K562 (cell line): ENCODE results near the gene CHRM4.

Experiments used
- CREB5 ChIP-seq: fragments of 250-450 bp; sonication (Bioruptor Pico); IDR thresholded peaks from 2 replicates; pipeline ENCODE4 v1.5.0; 2020; ENCODE audit warnings: mild to moderate bottlenecking
- CREM ChIP-seq: IDR thresholded peaks from 2 replicates; pipeline ENCODE4 v1.6.1; 2014; ENCODE audit warnings: antibody characterized with exemption, low read depth
- CTCF ChIP-seq, 3 experiments: IDR thresholded peaks in 2 of 3; conservative IDR thresholded peaks in 1 of 3; 2 replicates each; pipeline ENCODE4 v1.5.1; 2011 to 2012; ENCODE audit warnings: low read length in 3 of 3, mild to moderate bottlenecking in 3 of 3, control low read depth in 2 of 3, improper control_type of control experiment in 1 of 3, inconsistent platforms in 1 of 3, low read depth in 1 of 3, mixed read lengths in 1 of 3, moderate library complexity in 1 of 3; ENCODE audit not compliant: insufficient read depth in 2 of 3
- ELK1 ChIP-seq: sonication (generic); formaldehyde crosslinking; IDR thresholded peaks from 2 replicates; pipeline ENCODE4 v1.8.1; 2022; ENCODE audit warnings: missing genetic modification reagents
- EP300 ChIP-seq: IDR thresholded peaks from 2 replicates; pipeline ENCODE4 v1.6.1; 2012; ENCODE audit warnings: low read length, improper control_type of control experiment
- KDM5B ChIP-seq: fragments of 200-600 bp; sonication (generic); IDR thresholded peaks from 2 replicates; pipeline ENCODE4 v1.6.1; 2012; ENCODE audit warnings: low read depth, mild to moderate bottlenecking, moderate library complexity, low read length, control low read depth, inconsistent platforms; ENCODE audit not compliant: insufficient replicate concordance
- MAX ChIP-seq: sonication (generic); formaldehyde crosslinking; IDR thresholded peaks from 2 replicates; pipeline ENCODE4 v1.9.0; 2022; ENCODE audit warnings: mild to moderate bottlenecking, missing genetic modification reagents
- SIN3B ChIP-seq: fragments of 450-650 bp; IDR thresholded peaks from 2 replicates; pipeline ENCODE4 v1.6.1; 2017; ENCODE audit warnings: low read depth, mild to moderate bottlenecking, moderate library complexity
- SMAD4 ChIP-seq: fragments of 250-450 bp; sonication (Bioruptor Pico); conservative IDR thresholded peaks from 2 replicates; pipeline ENCODE4 v1.8.0; 2021; ENCODE audit warnings: inconsistent platforms, mild to moderate bottlenecking, moderate library complexity
- SMARCC2 ChIP-seq: fragments of 450-650 bp; IDR thresholded peaks from 2 replicates; pipeline ENCODE4 v1.6.1; 2017; ENCODE audit warnings: antibody characterized with exemption, moderate library complexity, mild to moderate bottlenecking, low read depth
- SNIP1 ChIP-seq: fragments of 450-650 bp; IDR thresholded peaks from 2 replicates; pipeline ENCODE4 v1.7.1; 2017; ENCODE audit warnings: low read depth, mild to moderate bottlenecking
- VEZF1 ChIP-seq: fragments of 200-800 bp; sonication (Bioruptor generic); IDR thresholded peaks from 2 replicates; pipeline ENCODE4 v1.6.1; 2017; ENCODE audit warnings: missing genetic modification characterization, missing compliant biosample characterization
- ZFX ChIP-seq: sonication (generic); formaldehyde crosslinking; IDR thresholded peaks from 2 replicates; pipeline ENCODE4 v1.8.0; 2022; ENCODE audit warnings: mild to moderate bottlenecking, missing genetic modification reagents, moderate library complexity

- no peak for TF ChIP-seq CREB5
- no peak for TF ChIP-seq SNIP1
- no peak for TF ChIP-seq EP300
- TF ChIP-seq ELK1 (CRISPR knock-in tag), result no peak
- TF ChIP-seq CTCF (IDR thresholded peaks at IDR 0.05 in 2 of 3, conservative IDR thresholded peaks at IDR 0.05 in 1 of 3; ENCODE audit: insufficient read depth in 2 of 3, low read depth in 1 of 3, low read length in 3 of 3), result no peak
- TF ChIP-seq VEZF1 (CRISPR knock-in tag), result no peak
- no peak for TF ChIP-seq SIN3B
- TF ChIP-seq SMAD4 (CRISPR knock-in tag), result no peak
- TF ChIP-seq CREM, result no peak
- TF ChIP-seq SMARCC2, result no peak
- no peak for TF ChIP-seq MAX (CRISPR knock-in tag)
- TF ChIP-seq ZFX (CRISPR knock-in tag), result no peak
- no peak for TF ChIP-seq KDM5B
These were observed 46.6 kb upstream of the CHRM4 start for GRCh38 chr11:46438211-46438610.
